NCI-H82 (cell line): ENCODE measurements around the gene OR5H14.
"Not testable (repeated sequence)": the region's sequence is repeated elsewhere in the genome, so short reads cannot be mapped to it uniquely, and the experiment has no call there.

ENCODE experiments used
- DNase-seq: peaks from one replicate; lab custom pipeline; 2025; lab: John Stamatoyannopoulos, UW

Gene OR5H14

GRCh38 chr3:98147179-98147578, at the start of gene OR5H14:
Gene OR5H14 (plus strand): TSS chr3:98147479. CDS start chr3:98149386, 1,907 bp downstream.
- no peak for DNase-seq

GRCh38 chr3:98099848-98100247, 47.4 kb upstream of the OR5H14 start:
- peak; percentile 68 for DNase-seq

- DNase-seq = no peak
Measured at GRCh38 chr3:98108162-98108561, 39.1 kb upstream of the OR5H14 start.

GRCh38 chr3:98109807-98110549, 37.3 kb upstream of the OR5H14 start:
- no peak for DNase-seq

GRCh38 chr3:98110550-98110908, 36.8 kb upstream of the OR5H14 start:
- DNase-seq = no peak

- peak; percentile 23 for DNase-seq
Measured at GRCh38 chr3:98114264-98114663, 33.0 kb upstream of the OR5H14 start.

- no peak for DNase-seq
Measured at GRCh38 chr3:98115717-98116116, 31.6 kb upstream of the OR5H14 start.

GRCh38 chr3:98130421-98130820, 16.9 kb upstream of the OR5H14 start, which contains the start of gene OR5H1:
Gene OR5H1 (plus strand): TSS chr3:98130721. CDS start chr3:98132698, 1,977 bp downstream.
- DNase-seq = no peak

GRCh38 chr3:98136631-98137030, 10.6 kb upstream of the OR5H14 start:
- DNase-seq = peak; percentile 8

GRCh38 chr3:98137826-98138557, 9.3 kb upstream of the OR5H14 start:
- not testable (repeated sequence) for DNase-seq

GRCh38 chr3:98140531-98140930, 6.7 kb upstream of the OR5H14 start:
- no peak for DNase-seq

- DNase-seq = no peak
Measured at GRCh38 chr3:98148751-98149150, 1.5 kb downstream of the OR5H14 start.

- not testable (repeated sequence) for DNase-seq
Measured at GRCh38 chr3:98149456-98149855, 2.2 kb downstream of the OR5H14 start.

GRCh38 chr3:98151241-98151640, 4.0 kb downstream of the OR5H14 start:
- no peak for DNase-seq

- DNase-seq = no peak
Measured at GRCh38 chr3:98166396-98166795, 19.1 kb downstream of the OR5H14 start, which contains the start of gene OR5H15. Gene OR5H15 (plus strand): TSS chr3:98166696. CDS start chr3:98168700, 2,004 bp downstream.

GRCh38 chr3:98171071-98171470, 23.8 kb downstream of the OR5H14 start:
- DNase-seq = no peak

- peak; percentile 48 for DNase-seq
Measured at GRCh38 chr3:98172621-98173020, 25.3 kb downstream of the OR5H14 start.

GRCh38 chr3:98180319-98180890, 33.1 kb downstream of the OR5H14 start:
- DNase-seq = no peak

- DNase-seq = no peak
Measured at GRCh38 chr3:98182196-98182595, 34.9 kb downstream of the OR5H14 start.

- peak; percentile 54 for DNase-seq
Measured at GRCh38 chr3:98185180-98185579, 37.9 kb downstream of the OR5H14 start.

- peak; percentile 64 for DNase-seq
Measured at GRCh38 chr3:98188545-98188944, 41.3 kb downstream of the OR5H14 start.

GRCh38 chr3:98190911-98191310, 43.6 kb downstream of the OR5H14 start:
- DNase-seq = not testable (repeated sequence)

GRCh38 chr3:98196293-98196692, 49.0 kb downstream of the OR5H14 start:
- DNase-seq = peak; percentile 30
